Ovary (tissue), 3 donors: Measurements from ENCODE around the gene CMTM3.

Source experiments
- EP300 ChIP-seq: sonication (generic); formaldehyde crosslinking; IDR thresholded peaks from one replicate; pipeline ENCODE4 v1.6.1; 2017; ENCODE audit warnings: antibody characterized with exemption
- POLR2A ChIP-seq: fragments of 450-650 bp; IDR thresholded peaks from one replicate; pipeline ENCODE4 v1.6.1; 2017; ENCODE audit warnings: antibody characterized with exemption, mild to moderate bottlenecking, moderate library complexity
- TF ChIP-seq, protein P1 (sequence below), 3 donors: fragments of 450-650 bp in 2 of 3; fragments of 200-600 bp in 1 of 3; IDR thresholded peaks; one replicate each; pipeline versions ENCODE4 v1.5.1 to v1.8.0; 2016 to 2022; ENCODE audit warnings: antibody characterized with exemption in 3 of 3, mild to moderate bottlenecking in 1 of 3
- donor health status: DM: no; HTN: no; CAD: no.

DNA sequence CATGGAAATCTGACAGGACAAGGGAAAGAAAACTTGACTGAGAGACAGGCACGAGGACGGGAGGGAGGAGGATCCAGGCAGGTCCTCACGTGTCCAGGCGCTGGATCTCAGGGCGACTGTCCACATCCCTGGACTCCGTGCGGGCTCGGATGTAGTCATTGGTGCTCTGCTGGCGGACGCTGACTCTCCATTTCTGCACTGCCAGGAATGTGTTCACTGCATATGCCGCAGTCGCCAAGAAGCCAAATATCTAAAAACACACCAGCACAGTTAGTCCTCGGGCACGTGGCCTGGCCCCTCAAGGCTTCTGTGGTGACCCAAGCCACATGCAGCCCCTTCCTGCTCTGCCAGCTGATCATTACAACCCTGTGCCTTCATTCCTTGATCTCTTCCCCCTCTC, 17.5 kb downstream of the CMTM3 start:
- TF ChIP-seq, protein P1, sequence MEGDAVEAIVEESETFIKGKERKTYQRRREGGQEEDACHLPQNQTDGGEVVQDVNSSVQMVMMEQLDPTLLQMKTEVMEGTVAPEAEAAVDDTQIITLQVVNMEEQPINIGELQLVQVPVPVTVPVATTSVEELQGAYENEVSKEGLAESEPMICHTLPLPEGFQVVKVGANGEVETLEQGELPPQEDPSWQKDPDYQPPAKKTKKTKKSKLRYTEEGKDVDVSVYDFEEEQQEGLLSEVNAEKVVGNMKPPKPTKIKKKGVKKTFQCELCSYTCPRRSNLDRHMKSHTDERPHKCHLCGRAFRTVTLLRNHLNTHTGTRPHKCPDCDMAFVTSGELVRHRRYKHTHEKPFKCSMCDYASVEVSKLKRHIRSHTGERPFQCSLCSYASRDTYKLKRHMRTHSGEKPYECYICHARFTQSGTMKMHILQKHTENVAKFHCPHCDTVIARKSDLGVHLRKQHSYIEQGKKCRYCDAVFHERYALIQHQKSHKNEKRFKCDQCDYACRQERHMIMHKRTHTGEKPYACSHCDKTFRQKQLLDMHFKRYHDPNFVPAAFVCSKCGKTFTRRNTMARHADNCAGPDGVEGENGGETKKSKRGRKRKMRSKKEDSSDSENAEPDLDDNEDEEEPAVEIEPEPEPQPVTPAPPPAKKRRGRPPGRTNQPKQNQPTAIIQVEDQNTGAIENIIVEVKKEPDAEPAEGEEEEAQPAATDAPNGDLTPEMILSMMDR (IDR thresholded peaks at IDR 0.05), result no peak
- no peak for TF ChIP-seq EP300
- no peak for TF ChIP-seq POLR2A
